Body of pancreas (tissue), 4 donors: ENCODE data around the gene ASS1. TPM values are rescaled to one million over a fixed set of nuclear protein-coding genes. Genes with fewer than 3 reads are reported as not detected.

Experiments
- ATAC-seq: fragments of 150-250 bp; one replicate; pipeline ENCODE4 v1.9.1; 2016
- DNase-seq, 4 donors: peaks; one replicate each; pipeline ENCODE4 v3.0.0-alpha.2; 2019
- H3K27ac ChIP-seq, 4 donors: fragments of 200-600 bp; sonication (generic); 1 replicate in 3 of 4; 2 replicates in 1 of 4; pipeline versions ENCODE4 v1.5.1 to v1.6.1; 2016 to 2019; ENCODE audit warnings: mild to moderate bottlenecking in 1 of 4, mixed read lengths in 1 of 4, moderate library complexity in 1 of 4
- H3K27me3 ChIP-seq, 2 donors: fragments of 200-600 bp; sonication (generic); one replicate each; pipeline ENCODE4 v1.6.0; 2016; ENCODE audit warnings: mild to moderate bottlenecking in 1 of 2
- H3K36me3 ChIP-seq, 2 donors: fragments of 200-600 bp; sonication (generic); replicated peaks in 1 of 2; 2 replicates each; pipeline ENCODE4 v1.5.1; 2016; ENCODE audit warnings: low read depth in 2 of 2; ENCODE audit not compliant: insufficient read depth in 1 of 2
- H3K4me1 ChIP-seq: fragments of 200-600 bp; sonication (generic); one replicate; pipeline ENCODE4 v1.6.0; 2016
- H3K4me3 ChIP-seq, 2 donors: fragments of 200-600 bp; sonication (generic); 1 replicate in 1 of 2; 2 replicates in 1 of 2; pipeline ENCODE4 v1.5.1; 2016 to 2019
- H3K9me3 ChIP-seq, 3 donors: fragments of 200-600 bp; sonication (generic); 1 replicate in 2 of 3; 2 replicates in 1 of 3; pipeline ENCODE4 v1.5.1; 2016
- POLR2A ChIP-seq, 3 donors: fragments of 450-650 bp; IDR thresholded peaks; one replicate each; pipeline ENCODE4 v1.6.1; 2016; ENCODE audit warnings: antibody characterized with exemption in 3 of 3, mild to moderate bottlenecking in 2 of 3
- WGBS, 2 donors: methylation state at CpG; one replicate each; pipeline ENCODE4 v1.1.5; 2017; 5-methylcytosine and 5-hydroxymethylcytosine counted together
- intact Hi-C: fragments of 100-400 bp; cut with DNase I; formaldehyde crosslinking; loops from one replicate; pipeline ENCODE4 v1.15.1; 2023
- total RNA-seq, 2 donors: library from RNA; depleted of rRNA; stranded (reverse); fragments of >200 nt; gene quantifications; one replicate each; pipeline ENCODE4 v1.1.0, GENCODE V29; 2016
- TF ChIP-seq, protein P1 (sequence below), 7 experiments: fragments of 450-650 bp in 4 of 7; fragments of 200-600 bp in 3 of 7; sonication (generic) in 3 of 7; IDR thresholded peaks; one replicate each; pipeline ENCODE4 v1.5.1; 2016 to 2019; ENCODE audit warnings: antibody characterized with exemption in 7 of 7

Gene ASS1
- total RNA-seq, 2 donors from 2014 or later, result 31.6 to 120 TPM

DNA sequence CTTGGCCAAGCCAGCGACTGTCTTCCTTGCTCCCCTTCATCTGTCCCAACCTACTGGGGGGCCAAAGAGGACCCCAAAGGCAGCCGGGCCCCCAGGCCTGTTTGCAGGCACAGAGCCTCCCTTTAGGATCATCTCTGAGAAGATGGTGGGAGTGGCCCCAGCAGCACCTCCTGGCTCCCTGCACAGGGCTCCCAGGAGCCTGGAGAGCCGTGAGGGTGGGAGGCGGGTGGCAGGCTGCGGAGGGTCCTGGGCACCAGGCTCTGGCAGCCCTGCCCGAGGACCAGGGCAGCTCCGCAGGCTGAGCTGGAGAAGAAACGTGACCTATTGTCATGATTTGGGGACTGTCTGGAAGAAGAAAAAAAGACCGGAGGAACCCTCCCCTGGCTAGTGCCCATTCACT, 33.4 kb downstream of the ASS1 start:
- intact Hi-C loops, result no loop called here
- ATAC-seq, result no peak

DNA sequence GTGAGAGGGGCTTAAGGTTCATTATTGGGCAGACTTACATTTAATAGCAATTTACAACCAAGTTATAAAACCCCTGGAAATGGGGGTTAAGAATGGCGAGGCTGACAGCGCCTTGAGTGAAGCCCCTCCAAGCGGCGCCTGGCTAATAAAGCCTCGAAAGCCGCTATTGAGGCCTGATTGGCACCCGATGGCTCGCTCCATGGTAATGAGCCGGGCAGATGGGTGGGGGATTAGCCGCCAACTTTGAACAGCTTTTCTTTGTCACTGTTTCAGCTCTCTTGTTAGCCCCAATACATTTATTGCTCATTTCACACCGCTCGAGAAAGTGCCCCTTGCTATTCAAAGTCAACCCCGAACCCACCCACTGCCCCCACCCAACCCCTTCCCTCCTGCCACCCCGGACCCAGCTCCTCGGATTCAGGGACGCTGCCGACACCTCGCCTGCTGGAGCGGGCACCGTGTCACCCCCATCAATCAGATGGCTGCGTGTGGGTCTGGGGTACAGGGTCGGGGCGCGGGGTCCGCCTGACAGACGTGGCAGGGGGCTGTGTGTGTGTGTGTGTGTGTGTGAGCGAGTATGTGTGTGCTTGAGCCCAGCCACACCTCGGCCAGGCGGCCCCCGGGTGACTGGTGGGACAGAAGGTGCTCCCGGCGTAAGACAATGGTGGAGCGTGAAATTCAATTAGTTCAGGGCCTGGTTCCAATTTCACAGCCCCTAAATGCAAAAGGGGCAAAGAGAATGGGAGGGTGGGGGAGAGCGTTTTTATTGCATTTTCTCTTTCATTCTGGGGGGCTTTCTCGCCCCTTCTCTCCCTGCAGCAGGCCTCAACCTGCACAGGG, 34.2 kb downstream of the ASS1 start:
- ATAC-seq, result no peak
- H3K27me3 ChIP-seq, result no peaks in the 10 kb centered on the region
- no peaks in the 10 kb centered on the region for H3K9me3 ChIP-seq
- H3K4me3 ChIP-seq, result no peak overlapping the region
- H3K36me3 ChIP-seq, result no peaks in the 10 kb centered on the region
- WGBS, 2 donors, result 82 to 90% methylated on average over 24 to 33 of the region's 35 CpGs
- H3K27ac ChIP-seq, result no peak overlapping the region
- intact Hi-C loops, result no loop called here
- H3K4me1 ChIP-seq, result no peaks in the 10 kb centered on the region
- TF ChIP-seq, protein P1, sequence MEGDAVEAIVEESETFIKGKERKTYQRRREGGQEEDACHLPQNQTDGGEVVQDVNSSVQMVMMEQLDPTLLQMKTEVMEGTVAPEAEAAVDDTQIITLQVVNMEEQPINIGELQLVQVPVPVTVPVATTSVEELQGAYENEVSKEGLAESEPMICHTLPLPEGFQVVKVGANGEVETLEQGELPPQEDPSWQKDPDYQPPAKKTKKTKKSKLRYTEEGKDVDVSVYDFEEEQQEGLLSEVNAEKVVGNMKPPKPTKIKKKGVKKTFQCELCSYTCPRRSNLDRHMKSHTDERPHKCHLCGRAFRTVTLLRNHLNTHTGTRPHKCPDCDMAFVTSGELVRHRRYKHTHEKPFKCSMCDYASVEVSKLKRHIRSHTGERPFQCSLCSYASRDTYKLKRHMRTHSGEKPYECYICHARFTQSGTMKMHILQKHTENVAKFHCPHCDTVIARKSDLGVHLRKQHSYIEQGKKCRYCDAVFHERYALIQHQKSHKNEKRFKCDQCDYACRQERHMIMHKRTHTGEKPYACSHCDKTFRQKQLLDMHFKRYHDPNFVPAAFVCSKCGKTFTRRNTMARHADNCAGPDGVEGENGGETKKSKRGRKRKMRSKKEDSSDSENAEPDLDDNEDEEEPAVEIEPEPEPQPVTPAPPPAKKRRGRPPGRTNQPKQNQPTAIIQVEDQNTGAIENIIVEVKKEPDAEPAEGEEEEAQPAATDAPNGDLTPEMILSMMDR (IDR thresholded peaks at IDR 0.05), result no peak
- no peak for TF ChIP-seq POLR2A (IDR thresholded peaks at IDR 0.05)
- no peak for DNase-seq

More for the DNA sequence above, 33.4 kb downstream of the ASS1 start:
- DNase-seq, result no peak
- H3K4me3 ChIP-seq, result no peak overlapping the region
- H3K9me3 ChIP-seq, result no peaks in the 10 kb centered on the region
- TF ChIP-seq, protein P1 (IDR thresholded peaks at IDR 0.05), result no peak
- no peak for TF ChIP-seq POLR2A (IDR thresholded peaks at IDR 0.05)
- 85 to 89% methylated on average over 6 to 9 of the region's 9 CpGs for WGBS, 2 donors
- no peaks in the 10 kb centered on the region for H3K36me3 ChIP-seq
- H3K4me1 ChIP-seq, result no peaks in the 10 kb centered on the region
- no peak overlapping the region for H3K27ac ChIP-seq
- H3K27me3 ChIP-seq, result no peaks in the 10 kb centered on the region

DNA sequence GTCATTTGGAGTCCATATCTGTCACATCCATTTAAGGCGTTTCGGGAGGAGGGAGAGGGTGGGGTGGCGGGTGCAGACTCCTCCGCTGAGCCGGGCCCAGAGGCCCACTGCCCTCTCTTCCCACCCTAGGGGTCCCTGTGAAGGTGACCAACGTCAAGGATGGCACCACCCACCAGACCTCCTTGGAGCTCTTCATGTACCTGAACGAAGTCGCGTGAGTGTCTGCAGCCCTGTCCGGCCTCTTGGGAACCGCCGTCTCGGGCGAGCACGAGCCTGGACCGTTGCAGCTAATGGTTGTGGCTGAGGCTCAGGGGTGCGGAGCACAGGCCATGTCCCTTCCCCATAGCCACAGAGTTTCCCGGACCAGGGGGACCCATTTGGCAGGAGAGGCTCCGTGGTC, 34.8 kb downstream of the ASS1 start:
- H3K27me3 ChIP-seq, result no peaks in the 10 kb centered on the region
- 86 to 88% methylated on average over 4 to 12 of the region's 19 CpGs for whole genome bisulfite sequencing, 2 donors
- DNase-seq (no peak), ATAC-seq (no peak)
- H3K9me3 ChIP-seq, result no peaks in the 10 kb centered on the region
- intact Hi-C loops, result no loop called here
- H3K27ac ChIP-seq, result no peak overlapping the region
- H3K36me3 ChIP-seq, result no peaks in the 10 kb centered on the region
- no peak overlapping the region for H3K4me3 ChIP-seq
- TF ChIP-seq, protein P1 (IDR thresholded peaks at IDR 0.05), result no peak
- no peak for TF ChIP-seq POLR2A (IDR thresholded peaks at IDR 0.05)
- no peaks in the 10 kb centered on the region for H3K4me1 ChIP-seq

DNA sequence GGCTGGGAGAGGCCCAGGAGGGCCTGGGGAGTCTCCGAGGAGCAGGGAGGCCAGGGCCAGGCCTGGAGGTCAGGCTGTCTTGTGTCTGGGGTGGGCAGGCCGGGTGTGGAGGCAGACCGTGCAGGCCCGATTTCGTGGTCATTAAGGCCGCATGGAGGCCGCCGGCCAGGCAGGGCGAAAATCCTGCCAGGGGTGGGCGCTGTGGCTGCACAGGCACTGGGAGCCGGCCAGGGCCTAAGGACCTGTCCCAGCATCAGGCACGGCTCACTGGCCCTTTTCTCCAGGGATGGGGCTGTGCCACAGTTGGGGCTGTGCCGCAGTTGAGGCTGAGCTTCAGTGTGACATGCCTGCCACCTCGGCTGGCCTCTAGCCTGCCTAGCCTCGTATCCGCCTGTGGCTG, 35.9 kb downstream of the ASS1 start:
- no peaks in the 10 kb centered on the region for H3K36me3 ChIP-seq
- H3K4me1 ChIP-seq, result no peaks in the 10 kb centered on the region
- no peak for TF ChIP-seq POLR2A (IDR thresholded peaks at IDR 0.05)
- TF ChIP-seq, protein P1 (IDR thresholded peaks at IDR 0.05), result no peak
- H3K4me3 ChIP-seq, result no peak overlapping the region
- intact Hi-C loops, result no loop called here
- ATAC-seq (no peak), DNase-seq (no peak)
- no peak overlapping the region for H3K27ac ChIP-seq
- H3K27me3 ChIP-seq, result no peaks in the 10 kb centered on the region
- WGBS, 2 donors, result 79% methylated on average over 7 to 15 of the region's 16 CpGs
- H3K9me3 ChIP-seq, result no peaks in the 10 kb centered on the region

DNA sequence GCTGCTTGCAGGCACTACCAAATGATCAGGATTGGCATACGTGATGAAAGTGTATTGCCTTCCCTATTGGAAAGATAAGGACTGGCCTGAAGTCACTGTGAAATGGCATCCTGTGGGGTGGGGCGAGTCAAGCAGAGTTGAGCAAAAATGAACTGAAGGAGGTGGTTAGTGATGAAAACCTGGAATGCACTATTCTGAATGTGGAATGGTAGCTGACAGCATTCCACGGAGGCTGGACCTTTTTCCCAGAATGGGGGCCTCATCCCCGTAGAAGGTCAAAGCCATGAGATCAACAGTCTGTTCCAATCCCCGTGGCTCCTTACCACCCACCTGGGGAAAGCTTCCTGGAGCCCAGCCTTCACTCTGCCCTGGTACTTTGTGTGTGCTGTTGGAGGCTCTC, 37.7 kb downstream of the ASS1 start:
- Histone ChIP-seq H3K27me3 (no peaks in the 10 kb centered on the region), H3K4me1 (no peaks in the 10 kb centered on the region), H3K9me3 (no peaks in the 10 kb centered on the region), H3K4me3 (no peak overlapping the region), H3K27ac (no peak overlapping the region), H3K36me3 (no peaks in the 10 kb centered on the region)
- ATAC-seq, result no peak
- DNase-seq, result no peak
- intact Hi-C loops, result no loop called here
- TF ChIP-seq, protein P1 (IDR thresholded peaks at IDR 0.05), result no peak
- TF ChIP-seq POLR2A (IDR thresholded peaks at IDR 0.05), result no peak
- WGBS, 2 donors, result 73% methylated on average over 5 of the region's 5 CpGs
